HG03571 (cell line): ENCODE data around the gene KANK4.

ENCODE experiments used
- ATAC-seq: cut with Tn5 transposase; IDR thresholded peaks from one replicate; pipeline ENCODE4 v1.9.1; 2021; ENCODE audit not compliant: unreplicated experiment

KANK4 gene

DNA sequence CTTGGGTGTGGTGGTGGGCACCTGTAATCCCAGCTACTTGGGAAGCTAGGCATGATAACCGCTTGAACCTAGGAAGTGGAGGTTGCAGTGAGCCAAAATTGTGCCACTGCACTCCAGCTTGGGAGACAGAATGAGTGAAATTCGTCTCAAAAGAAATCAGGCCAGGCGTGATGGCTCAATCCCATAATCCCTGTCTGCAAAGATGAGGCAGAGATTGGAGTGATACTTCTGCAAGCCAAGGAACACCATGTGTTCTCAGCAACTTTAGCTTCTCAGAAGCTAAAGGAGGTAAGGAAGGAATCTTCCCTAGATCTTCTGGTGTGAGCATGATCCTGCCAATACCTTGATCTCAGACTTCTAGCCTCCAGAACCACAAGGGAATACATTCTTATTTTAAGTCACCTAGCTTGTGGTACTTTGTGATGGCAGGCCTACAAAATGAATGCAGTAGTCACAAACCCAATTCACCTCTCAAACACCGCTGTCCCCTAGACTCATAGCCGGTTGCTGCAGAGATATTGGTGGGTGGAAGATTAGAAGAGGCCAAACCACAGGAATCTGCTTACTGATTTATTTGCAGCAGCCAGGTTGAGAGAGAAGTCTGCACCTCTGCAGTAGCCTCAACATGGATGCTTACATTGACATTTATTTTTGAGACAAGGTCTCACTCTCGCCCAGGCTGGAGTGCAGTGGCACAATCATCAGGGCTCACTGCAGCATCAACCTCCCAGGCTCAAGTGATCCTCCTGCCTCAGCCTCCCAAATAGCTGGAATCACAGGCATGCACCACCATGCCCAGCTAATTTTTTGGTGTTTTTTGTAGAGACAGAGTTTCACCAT, 105.9 kb downstream of the KANK4 start:
- no peak for ATAC-seq

DNA sequence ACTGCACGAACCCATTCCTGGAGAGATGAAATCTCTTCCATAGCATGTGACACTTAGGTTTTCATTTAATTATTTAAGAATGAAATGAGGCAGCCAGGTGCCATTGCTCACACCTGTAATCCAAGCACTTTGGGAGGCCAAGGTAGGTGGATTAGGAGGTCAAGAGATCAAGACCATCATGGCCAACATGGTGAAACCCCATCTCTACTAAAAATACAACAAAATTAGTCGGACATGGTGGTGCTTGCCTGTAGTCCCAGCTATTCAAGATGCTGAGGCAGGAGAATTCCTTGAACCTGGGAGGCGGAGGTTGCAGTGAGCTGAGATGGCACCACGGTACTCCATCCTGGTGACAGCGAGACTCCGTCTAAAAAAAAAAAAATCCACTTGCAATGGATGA, 106.8 kb downstream of the KANK4 start:
- no peak for ATAC-seq

DNA sequence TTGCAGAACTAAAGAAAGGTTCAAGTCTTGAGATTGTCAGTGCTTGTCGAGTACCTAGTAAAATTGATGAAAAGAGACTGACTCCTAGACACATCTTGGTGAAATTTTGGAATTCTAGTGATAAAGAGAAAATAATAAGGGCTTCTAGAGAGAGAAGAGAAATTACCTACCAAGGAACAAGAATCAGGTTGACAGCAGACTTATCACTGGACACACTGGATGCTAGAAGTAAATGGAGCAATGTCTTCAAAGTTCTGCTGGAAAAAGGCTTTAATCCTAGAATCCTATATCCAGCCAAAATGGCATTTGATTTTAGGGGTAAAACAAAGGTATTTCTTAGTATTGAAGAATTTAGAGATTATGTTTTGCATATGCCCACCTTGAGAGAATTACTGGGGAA, 108.3 kb downstream of the KANK4 start:
- ATAC-seq = no peak

DNA sequence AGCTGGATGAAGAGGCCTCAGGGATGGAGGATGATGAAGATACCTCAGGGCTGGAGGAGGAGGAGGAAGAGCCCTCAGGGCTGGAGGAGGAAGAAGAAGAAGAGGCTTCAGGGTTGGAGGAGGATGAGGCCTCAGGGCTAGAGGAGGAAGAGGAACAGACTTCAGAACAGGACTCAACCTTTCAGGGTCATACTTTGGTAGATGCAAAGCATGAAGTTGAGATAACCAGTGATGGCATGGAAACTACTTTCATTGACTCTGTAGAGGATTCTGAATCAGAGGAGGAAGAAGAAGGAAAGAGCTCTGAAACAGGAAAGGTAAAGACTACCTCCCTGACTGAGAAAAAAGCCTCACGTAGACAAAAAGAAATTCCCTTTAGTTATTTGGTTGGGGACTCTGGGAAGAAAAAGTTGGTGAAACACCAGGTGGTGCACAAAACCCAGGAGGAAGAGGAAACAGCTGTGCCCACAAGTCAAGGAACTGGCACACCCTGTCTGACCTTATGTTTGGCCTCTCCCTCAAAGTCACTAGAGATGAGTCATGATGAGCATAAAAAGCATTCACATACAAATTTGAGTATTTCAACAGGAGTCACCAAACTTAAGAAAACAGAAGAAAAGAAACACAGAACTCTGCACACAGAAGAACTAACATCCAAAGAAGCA, 109.2 kb downstream of the KANK4 start:
- ATAC-seq = no peak

DNA sequence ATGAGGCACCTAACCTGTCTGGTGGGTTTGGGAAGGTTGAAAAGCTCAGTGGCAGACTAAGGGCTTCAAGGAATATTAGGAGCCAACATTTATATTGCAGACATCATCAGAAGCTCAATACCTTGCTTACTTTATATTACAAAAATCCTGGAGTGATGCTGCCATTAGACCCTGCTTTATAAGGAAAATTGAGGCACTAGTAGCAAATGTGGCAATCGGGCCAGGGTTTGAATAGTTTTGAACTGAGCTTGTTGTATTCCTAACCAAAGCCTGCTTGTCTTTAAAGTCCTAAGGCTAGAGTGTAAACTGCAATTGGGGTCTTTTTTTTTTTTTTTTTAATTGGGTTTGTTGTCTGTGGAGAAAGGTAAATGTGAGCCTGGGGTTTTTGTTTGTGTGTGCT, 110.3 kb downstream of the KANK4 start:
- no peak for ATAC-seq

DNA sequence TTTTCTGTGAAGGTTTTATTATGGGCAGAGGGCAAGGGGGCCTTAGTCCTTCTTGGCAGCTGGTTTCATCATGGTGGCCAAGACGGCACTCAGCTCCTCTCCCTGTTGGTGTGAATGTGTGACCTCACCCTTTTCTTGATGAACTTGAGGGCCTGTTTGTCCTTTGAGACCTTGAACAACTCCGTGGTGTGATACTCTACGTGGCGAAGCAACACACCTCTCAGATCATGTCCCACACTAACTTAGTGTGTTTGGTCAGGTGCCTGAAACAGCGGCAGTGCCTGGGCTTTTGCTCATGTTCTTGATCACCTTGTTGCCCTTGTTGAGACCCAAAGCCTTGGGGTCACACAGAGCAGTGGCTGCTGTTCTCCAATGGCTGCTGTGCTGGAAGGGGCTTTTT, 111.1 kb downstream of the KANK4 start:
- no peak for ATAC-seq

DNA sequence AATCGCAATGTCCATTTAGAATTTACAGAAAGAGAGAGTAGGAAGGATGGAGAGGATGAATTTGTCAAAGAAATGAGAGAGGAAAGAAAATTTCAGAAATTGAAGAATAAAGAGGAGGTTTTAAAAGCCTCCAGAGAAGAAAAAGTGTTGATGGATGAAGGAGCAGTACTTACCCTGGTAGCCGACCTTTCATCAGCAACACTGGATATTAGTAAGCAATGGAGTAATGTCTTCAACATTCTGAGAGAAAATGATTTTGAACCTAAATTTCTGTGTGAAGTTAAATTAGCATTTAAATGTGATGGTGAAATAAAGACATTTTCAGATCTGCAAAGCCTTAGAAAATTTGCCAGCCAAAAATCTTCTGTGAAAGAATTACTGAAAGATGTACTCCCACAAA, 112.0 kb downstream of the KANK4 start:
- ATAC-seq = no peak

DNA sequence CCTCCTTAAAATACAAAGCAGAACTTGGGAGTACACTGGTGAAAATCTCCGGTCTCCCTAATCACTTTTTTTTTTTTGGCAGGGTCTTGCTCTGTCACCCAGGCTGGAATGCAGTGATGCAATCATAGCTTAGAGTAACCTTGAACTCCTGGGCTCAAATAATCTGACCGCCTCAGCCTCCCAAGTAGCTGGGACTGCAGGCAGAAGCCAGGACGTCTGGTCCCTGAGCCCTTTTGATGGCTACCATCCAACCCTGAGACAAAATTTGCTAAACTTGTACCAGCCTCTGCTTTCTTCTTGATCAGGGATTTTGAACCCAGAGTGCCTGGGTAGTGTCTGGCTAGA, 120.5 kb downstream of the KANK4 start:
- ATAC-seq = no peak

DNA sequence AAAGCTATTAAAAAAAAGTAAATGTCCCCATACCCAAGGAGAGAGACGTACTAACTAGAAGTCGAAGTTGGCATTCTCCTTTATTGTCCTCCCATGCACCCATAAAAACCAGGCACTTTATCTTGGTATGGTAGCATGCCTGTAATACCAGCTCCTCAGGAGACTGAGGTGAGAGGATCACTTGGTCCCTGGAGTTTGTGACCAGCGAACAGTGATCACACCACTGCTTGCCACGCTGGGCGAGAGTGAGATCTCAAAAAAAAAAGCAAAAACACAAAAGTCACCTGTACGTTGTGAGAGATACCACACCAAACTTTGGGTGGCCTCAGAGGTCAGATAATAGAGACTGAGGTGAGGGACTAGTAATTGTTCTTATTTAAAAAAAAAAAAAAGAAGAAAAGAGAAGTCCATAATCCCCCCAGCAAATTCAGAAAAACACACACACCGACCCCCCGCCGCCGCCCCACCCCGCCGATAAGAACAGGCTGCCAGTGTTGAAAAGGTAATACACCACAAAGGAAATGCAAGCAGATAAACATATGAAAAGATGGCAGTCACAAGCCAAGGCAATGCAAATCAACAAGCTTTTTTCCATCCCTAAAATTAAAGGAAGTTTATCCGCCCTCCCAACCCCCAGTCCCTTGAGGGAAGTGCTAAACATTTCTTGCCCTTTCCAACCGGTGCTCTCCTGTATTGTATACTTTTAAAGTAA, 121.0 kb downstream of the KANK4 start:
- ATAC-seq = no peak

DNA sequence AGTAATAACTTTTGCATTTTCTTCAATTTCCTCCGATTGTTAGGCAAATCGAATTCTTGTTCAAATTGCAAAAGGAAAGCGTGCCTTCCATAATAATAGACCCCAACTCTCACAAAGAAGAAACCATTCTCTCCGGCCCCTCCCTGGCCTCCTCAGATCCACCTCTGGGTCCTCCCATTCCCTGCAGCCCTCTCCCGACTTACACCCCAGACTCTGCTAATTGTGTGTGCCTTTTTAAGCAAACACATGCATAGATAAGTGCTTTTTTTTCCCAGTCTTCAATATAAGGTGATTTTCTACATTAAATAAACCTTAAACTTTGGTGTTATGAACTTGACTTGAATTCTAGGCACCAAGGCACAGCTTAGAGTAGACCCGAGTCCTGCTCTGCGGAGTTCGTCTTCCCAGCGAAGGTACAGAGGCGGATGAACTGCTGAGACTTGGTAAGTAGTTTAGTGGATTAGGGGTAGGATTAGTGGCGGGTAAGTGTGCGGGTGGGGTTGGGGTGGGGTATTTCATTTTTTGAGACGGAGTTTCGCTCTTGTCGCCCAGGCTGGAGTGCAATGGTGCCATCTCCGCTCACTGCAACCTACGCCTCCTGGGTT, 123.0 kb downstream of the KANK4 start:
- ATAC-seq = no peak

DNA sequence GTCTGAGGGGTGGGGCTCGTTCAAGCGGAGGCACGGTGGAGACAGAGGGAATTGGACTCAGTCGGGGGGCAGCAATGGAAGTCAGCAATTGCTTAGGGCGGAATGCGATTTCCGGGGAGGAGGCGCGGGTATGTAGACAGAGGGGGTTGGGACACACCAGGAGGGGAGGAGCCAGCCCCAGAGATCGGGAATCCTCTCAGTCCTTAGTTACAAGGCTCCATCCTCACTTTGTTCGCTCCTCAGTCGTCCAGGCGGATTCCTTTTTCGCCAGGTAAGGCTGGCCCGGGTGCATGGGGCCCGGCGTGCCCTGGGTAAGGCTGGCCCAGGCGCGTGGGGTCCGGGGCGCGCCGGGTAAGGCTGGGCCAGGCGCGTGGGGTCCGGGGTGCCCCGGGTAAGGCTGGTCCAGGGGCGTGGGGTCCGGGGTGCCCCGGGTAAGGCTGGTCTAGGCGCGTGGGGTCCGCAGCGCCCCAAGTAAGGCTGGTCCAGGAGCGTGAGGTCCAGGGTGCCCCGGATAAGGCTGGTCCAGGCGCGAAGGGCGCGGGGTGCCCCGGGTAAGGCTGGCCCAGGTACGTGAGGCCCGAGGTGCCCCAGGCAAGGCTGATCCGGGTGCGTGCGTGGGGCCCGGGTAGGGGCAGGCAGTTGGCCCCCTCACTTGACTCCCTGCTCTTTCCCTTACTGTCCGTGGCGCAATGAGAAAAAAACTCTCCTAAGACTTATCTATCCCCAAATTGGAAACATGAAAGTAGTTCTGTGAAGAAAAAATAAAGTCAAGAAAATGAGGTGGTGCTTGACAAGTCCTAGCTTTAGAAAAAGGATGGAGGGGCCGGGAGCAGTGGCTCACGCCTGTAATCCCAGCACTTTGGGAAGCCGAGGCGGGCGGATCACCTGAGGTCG, 124.3 kb downstream of the KANK4 start, which contains the start of gene L1TD1:
L1TD1 (plus strand) TSS at position 199 of the 894 bp plus-strand sequence. CDS start 11,780 bp downstream, outside the sequence.
- no peak for ATAC-seq

DNA sequence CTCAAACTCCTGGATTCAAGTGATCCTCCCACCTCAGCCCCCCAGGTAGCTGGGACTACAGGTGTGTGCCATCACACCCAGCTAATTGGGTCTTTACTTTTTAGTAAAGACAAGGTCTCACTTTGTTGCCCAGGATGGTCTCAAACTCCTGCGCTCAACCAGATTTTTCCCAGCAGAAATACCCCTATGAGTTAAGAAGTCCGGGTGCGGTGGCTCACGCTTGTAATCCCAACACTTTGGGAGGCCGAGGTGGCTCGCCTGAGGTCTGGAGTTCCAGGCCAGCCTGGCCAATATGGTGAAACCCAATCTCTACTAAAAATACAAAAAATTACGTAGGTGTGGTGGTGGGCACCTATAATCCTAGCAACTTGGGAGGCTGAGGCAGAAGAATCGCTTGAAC, 131.1 kb downstream of the KANK4 start:
- ATAC-seq = no peak

DNA sequence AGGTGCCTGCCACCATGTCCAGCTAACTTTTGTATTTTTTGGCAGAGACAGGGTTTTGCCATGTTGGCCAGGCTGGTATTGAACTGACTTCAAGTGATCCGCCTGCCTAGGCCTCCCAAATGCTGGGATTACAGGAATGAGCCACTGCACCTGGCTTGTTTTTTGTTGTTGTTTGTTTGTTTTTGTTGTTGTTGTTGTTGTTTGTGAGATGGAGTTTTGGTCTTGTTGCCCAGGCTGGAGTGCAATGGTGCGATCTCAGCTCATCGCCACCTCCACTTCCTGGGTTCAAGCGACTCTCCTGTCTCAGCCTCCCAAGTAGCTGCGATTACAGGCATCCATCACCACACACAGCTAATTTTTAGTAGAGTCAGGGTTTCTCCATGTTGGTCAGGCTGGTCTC, 131.7 kb downstream of the KANK4 start:
- no peak for ATAC-seq
